DND-41 (cell line): ENCODE data around the gene HINT3.

Source experiments
- EZH2 ChIP-seq: IDR thresholded peaks from 3 replicates; pipeline ENCODE4 v1.6.1; 2012; ENCODE audit warnings: borderline replicate concordance, low read depth, mild to moderate bottlenecking, moderate library complexity, low read length, inconsistent platforms; ENCODE audit not compliant: severe bottlenecking
- TF ChIP-seq, protein P1 (sequence below): IDR thresholded peaks from 2 replicates; pipeline ENCODE4 v1.5.1; 2012; ENCODE audit warnings: borderline replicate concordance, low read length, moderate library complexity, mild to moderate bottlenecking; ENCODE audit not compliant: poor library complexity, severe bottlenecking; ENCODE audit errors: extremely low read depth

- TF ChIP-seq, protein P1, sequence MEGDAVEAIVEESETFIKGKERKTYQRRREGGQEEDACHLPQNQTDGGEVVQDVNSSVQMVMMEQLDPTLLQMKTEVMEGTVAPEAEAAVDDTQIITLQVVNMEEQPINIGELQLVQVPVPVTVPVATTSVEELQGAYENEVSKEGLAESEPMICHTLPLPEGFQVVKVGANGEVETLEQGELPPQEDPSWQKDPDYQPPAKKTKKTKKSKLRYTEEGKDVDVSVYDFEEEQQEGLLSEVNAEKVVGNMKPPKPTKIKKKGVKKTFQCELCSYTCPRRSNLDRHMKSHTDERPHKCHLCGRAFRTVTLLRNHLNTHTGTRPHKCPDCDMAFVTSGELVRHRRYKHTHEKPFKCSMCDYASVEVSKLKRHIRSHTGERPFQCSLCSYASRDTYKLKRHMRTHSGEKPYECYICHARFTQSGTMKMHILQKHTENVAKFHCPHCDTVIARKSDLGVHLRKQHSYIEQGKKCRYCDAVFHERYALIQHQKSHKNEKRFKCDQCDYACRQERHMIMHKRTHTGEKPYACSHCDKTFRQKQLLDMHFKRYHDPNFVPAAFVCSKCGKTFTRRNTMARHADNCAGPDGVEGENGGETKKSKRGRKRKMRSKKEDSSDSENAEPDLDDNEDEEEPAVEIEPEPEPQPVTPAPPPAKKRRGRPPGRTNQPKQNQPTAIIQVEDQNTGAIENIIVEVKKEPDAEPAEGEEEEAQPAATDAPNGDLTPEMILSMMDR = no peak
- TF ChIP-seq EZH2 = no peak
Measured at GRCh38 chr6:126026001-126026400, 69.4 kb downstream of the HINT3 start.
